SK-N-SH (cell line): Measurements from ENCODE around the gene KCNJ10. TPM values are rescaled to one million over a fixed set of nuclear protein-coding genes. Genes with fewer than 3 reads are reported as not detected.

Source experiments
- CTCF ChIA-PET: fragments of 300-600, 350-600 bp; formaldehyde crosslinking; extraction: SDS; loops from one replicate; lab custom pipeline; 2021; lab: Yijun Ruan, JAX
- POLR2A ChIA-PET: fragments of 350-600 bp; sonication (Branson Sonifier 250); formaldehyde crosslinking; extraction: SDS; loops from one replicate; lab custom pipeline; 2020; ENCODE audit warnings: antibody characterized with exemption, inconsistent platforms; lab: Yijun Ruan, JAX
- DNase-seq: peaks from one replicate; pipeline ENCODE4 v3.0.0; 2012
- H2AFZ ChIP-seq: fragments of 200-600 bp; sonication (generic); 2 replicates; pipeline ENCODE4 v1.8.1; 2016; ENCODE audit warnings: antibody characterized with exemption, mild to moderate bottlenecking, low read depth
- H3F3A ChIP-seq: fragments of 200-600 bp; sonication (generic); replicated peaks from 2 replicates; pipeline ENCODE3; 2016; ENCODE audit warnings: antibody characterized with exemption, mild to moderate bottlenecking; ENCODE audit not compliant: insufficient read depth
- H3K27ac ChIP-seq, 2 experiments: fragments of 200-500 bp in 1 of 2; fragments of 200-600 bp in 1 of 2; sonication (Bioruptor generic) in 1 of 2; sonication (generic), shearing (Covaris generic) in 1 of 2; 2 replicates each; pipeline versions ENCODE4 v1.5.1 to v1.6.1; 2014 to 2016; ENCODE audit warnings: low read depth in 2 of 2, inconsistent platforms in 1 of 2, low read length in 1 of 2, mild to moderate bottlenecking in 1 of 2, mixed read lengths in 1 of 2
- H3K27me3 ChIP-seq: fragments of 200-600 bp; sonication (generic), shearing (Covaris generic); 2 replicates; pipeline ENCODE4 v1.6.1; 2016; ENCODE audit warnings: mixed run types; ENCODE audit not compliant: insufficient read depth
- H3K36me3 ChIP-seq, 2 experiments: fragments of 200-500 bp in 1 of 2; fragments of 200-600 bp in 1 of 2; sonication (Bioruptor generic) in 1 of 2; sonication (generic) in 1 of 2; replicated peaks in 1 of 2; 2 replicates each; pipeline versions ENCODE3 to v1.5.1; 2014 to 2016; ENCODE audit warnings: low read length in 1 of 2, mild to moderate bottlenecking in 1 of 2; ENCODE audit not compliant: insufficient read depth in 2 of 2, control insufficient read depth in 1 of 2
- H3K4me1 ChIP-seq, 2 experiments: fragments of 200-500 bp in 1 of 2; fragments of 200-600 bp in 1 of 2; sonication (Bioruptor generic) in 1 of 2; sonication (generic), shearing (Covaris generic) in 1 of 2; 2 replicates each; pipeline versions ENCODE4 v1.5.1 to v1.6.1; 2014 to 2016; ENCODE audit warnings: low read depth in 1 of 2, low read length in 1 of 2, mixed run types in 1 of 2; ENCODE audit not compliant: insufficient read depth in 2 of 2, control insufficient read depth in 1 of 2
- H3K4me2 ChIP-seq: fragments of 200-600 bp; sonication (generic), shearing (Covaris generic); 2 replicates; pipeline ENCODE4 v1.6.1; 2017; ENCODE audit warnings: mixed run types
- H3K4me3 ChIP-seq, 2 experiments: fragments of 200-500 bp in 1 of 2; fragments of 200-600 bp in 1 of 2; sonication (Bioruptor generic) in 1 of 2; sonication (generic), shearing (Covaris generic) in 1 of 2; 2 replicates each; pipeline versions ENCODE4 v1.5.1 to v1.8.1; 2014 to 2016; ENCODE audit warnings: low read depth in 2 of 2, inconsistent platforms in 1 of 2, low read length in 1 of 2, mild to moderate bottlenecking in 1 of 2, mixed read lengths in 1 of 2, moderate library complexity in 1 of 2
- H3K79me2 ChIP-seq: fragments of 200-600 bp; sonication (generic); 2 replicates; pipeline ENCODE4 v1.8.1; 2017; ENCODE audit warnings: mild to moderate bottlenecking; ENCODE audit not compliant: insufficient read depth
- H3K9ac ChIP-seq: fragments of 200-600 bp; sonication (generic); 2 replicates; pipeline ENCODE4 v1.6.1; 2017; ENCODE audit warnings: mixed run types
- H3K9me2 ChIP-seq: fragments of 200-600 bp; sonication (generic); 2 replicates; pipeline ENCODE4 v1.6.1; 2017; ENCODE audit warnings: mixed run types
- H3K9me3 ChIP-seq: fragments of 200-600 bp; sonication (generic); 2 replicates; pipeline ENCODE4 v1.6.1; 2017; ENCODE audit warnings: mixed run types, mild to moderate bottlenecking, moderate library complexity
- H4K20me1 ChIP-seq: fragments of 200-600 bp; sonication (generic); 2 replicates; pipeline ENCODE4 v1.6.1; 2017; ENCODE audit warnings: mild to moderate bottlenecking, mixed run types; ENCODE audit not compliant: insufficient read depth
- ELF1 ChIP-seq: IDR thresholded peaks from 2 replicates; pipeline ENCODE4 v1.4.0; 2012
- FOSL2 ChIP-seq: IDR thresholded peaks from 2 replicates; pipeline ENCODE4 v1.4.0; 2012; ENCODE audit warnings: low read depth, mild to moderate bottlenecking, moderate library complexity, borderline replicate concordance
- GABPA ChIP-seq: IDR thresholded peaks from 2 replicates; pipeline ENCODE4 v1.4.0; 2012; ENCODE audit warnings: low read depth, mild to moderate bottlenecking
- JUND ChIP-seq: IDR thresholded peaks from 2 replicates; pipeline ENCODE4 v1.4.0; 2012
- MXI1 ChIP-seq: IDR thresholded peaks from 2 replicates; pipeline ENCODE4 v1.6.1; 2012; ENCODE audit warnings: mild to moderate bottlenecking, low read depth, low read length, improper control_type of control experiment
- POLR2AphosphoS5 ChIP-seq: IDR thresholded peaks from 2 replicates; pipeline ENCODE4 v1.6.1; 2012; ENCODE audit warnings: low read depth, low read length
- RAD21 ChIP-seq: IDR thresholded peaks from 2 replicates; pipeline ENCODE4 v1.6.1; 2012; ENCODE audit warnings: mild to moderate bottlenecking, low read length
- RFX5 ChIP-seq: IDR thresholded peaks from 2 replicates; pipeline ENCODE4 v1.6.1; 2012; ENCODE audit warnings: mild to moderate bottlenecking, improper control_type of control experiment, low read length
- RXRA ChIP-seq: IDR thresholded peaks from 2 replicates; pipeline ENCODE4 v1.4.0; 2012; ENCODE audit warnings: low read depth, mild to moderate bottlenecking, borderline replicate concordance
- SMC3 ChIP-seq: IDR thresholded peaks from 2 replicates; pipeline ENCODE4 v1.6.1; 2012; ENCODE audit warnings: low read depth, low read length, improper control_type of control experiment
- TCF12 ChIP-seq: IDR thresholded peaks from 2 replicates; pipeline ENCODE4 v1.4.0; 2012
- TEAD4 ChIP-seq: IDR thresholded peaks from 2 replicates; pipeline ENCODE4 v1.4.0; 2012; ENCODE audit warnings: mild to moderate bottlenecking, borderline replicate concordance; ENCODE audit not compliant: insufficient read depth
- YY1 ChIP-seq: IDR thresholded peaks from 2 replicates; pipeline ENCODE4 v1.4.0; 2012; ENCODE audit warnings: low read depth, mild to moderate bottlenecking
- WGBS: methylation state at CpG from one replicate; pipeline ENCODE4 v1.1.6; 2017; ENCODE audit warnings: low lambda C conversion rate; 5-methylcytosine and 5-hydroxymethylcytosine counted together
- polyA plus RNA-seq, 3 experiments: library from polyadenylated mRNA; depleted of rRNA; stranded (reverse); fragments of >200 nt; gene quantifications; 2 replicates each; pipeline ENCODE4 v1.2.3, GENCODE V29; 2012
- TF ChIP-seq, protein P1 (sequence below): IDR thresholded peaks from 2 replicates; pipeline ENCODE4 v1.4.0; 2012; ENCODE audit warnings: low read depth
- TF ChIP-seq, protein P2 (sequence below): fragments of 150-350 bp; IDR thresholded peaks from 2 replicates; pipeline ENCODE4 v1.6.1; 2017; ENCODE audit warnings: antibody characterized with exemption, low read length, low read depth, borderline replicate concordance
- TF ChIP-seq, protein P3 (sequence below): fragments of 150-350 bp; IDR thresholded peaks from 2 replicates; pipeline ENCODE4 v1.6.1; 2016; ENCODE audit warnings: mild to moderate bottlenecking, low read depth, low read length
- TF ChIP-seq, protein P4 (sequence below): IDR thresholded peaks from 2 replicates; pipeline ENCODE4 v1.4.0; 2012; ENCODE audit warnings: low read depth, borderline replicate concordance
- TF ChIP-seq, protein P5 (sequence below): fragments of 200-600 bp; sonication (generic); IDR thresholded peaks from 2 replicates; pipeline ENCODE4 v1.6.1; 2017; ENCODE audit warnings: antibody characterized with exemption, mild to moderate bottlenecking, moderate library complexity
- TF ChIP-seq, protein P6 (sequence below): IDR thresholded peaks from 2 replicates; pipeline ENCODE4 v1.6.1; 2012; ENCODE audit warnings: mild to moderate bottlenecking, low read depth, low read length, moderate library complexity

Gene KCNJ10
- polyA plus RNA-seq, 1 of the 3 experiments (the other 2 are of a cell fraction), result not detected

- Histone ChIP-seq H3F3A (no peaks in the 10 kb centered on the region), H3K4me2 (no peak overlapping the region), H3K4me1 (peaks cover 0 to 11% of the 10 kb centered on the region in 2 experiments; a peak in 2 of 4 replicates), H3K9me2 (no peaks in the 10 kb centered on the region), H3K27ac (no peak overlapping the region), H4K20me1 (no peaks in the 10 kb centered on the region), H3K36me3 (no peaks in the 10 kb centered on the region), H3K4me3 (no peak overlapping the region), H3K9ac (no peak overlapping the region), H2AFZ (no peak overlapping the region; the same call in 1 of the 2 replicates), H3K27me3 (peaks cover 38% of the 10 kb centered on the region; the same call in 1 of the 2 replicates), H3K79me2 (no peaks in the 10 kb centered on the region), H3K9me3 (no peaks in the 10 kb centered on the region)
- CTCF ChIA-PET, result interaction anchor here (0.6 to 7.8 kb wide), 26 partner anchors 8 to 244 kb away, joined by 3 to 163 read pairs (median 10); partner anchors contain the start of genes DCAF8, IGSF8, KCNJ10 and KCNJ9
- POLR2A ChIA-PET, result interaction anchor here (1.0 kb wide), 2 partner anchors 16 to 34 kb away, joined by 3 to 4 read pairs; partner anchors contain the start of genes KCNJ9 and PIGM
- TF ChIP-seq MXI1 (no peak), YY1 (no peak), RFX5 (no peak), FOSL2 (no peak), SMC3 (no peak), TCF12 (no peak), POLR2AphosphoS5 (no peak), GABPA (no peak), RAD21 (no peak), ELF1 (no peak), JUND (no peak), TEAD4 (no peak), RXRA (no peak)
- TF ChIP-seq, protein P1, sequence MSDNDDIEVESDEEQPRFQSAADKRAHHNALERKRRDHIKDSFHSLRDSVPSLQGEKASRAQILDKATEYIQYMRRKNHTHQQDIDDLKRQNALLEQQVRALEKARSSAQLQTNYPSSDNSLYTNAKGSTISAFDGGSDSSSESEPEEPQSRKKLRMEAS, result no peak
- TF ChIP-seq, protein P2, sequence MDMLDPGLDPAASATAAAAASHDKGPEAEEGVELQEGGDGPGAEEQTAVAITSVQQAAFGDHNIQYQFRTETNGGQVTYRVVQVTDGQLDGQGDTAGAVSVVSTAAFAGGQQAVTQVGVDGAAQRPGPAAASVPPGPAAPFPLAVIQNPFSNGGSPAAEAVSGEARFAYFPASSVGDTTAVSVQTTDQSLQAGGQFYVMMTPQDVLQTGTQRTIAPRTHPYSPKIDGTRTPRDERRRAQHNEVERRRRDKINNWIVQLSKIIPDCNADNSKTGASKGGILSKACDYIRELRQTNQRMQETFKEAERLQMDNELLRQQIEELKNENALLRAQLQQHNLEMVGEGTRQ, result no peak
- TF ChIP-seq, protein P3, sequence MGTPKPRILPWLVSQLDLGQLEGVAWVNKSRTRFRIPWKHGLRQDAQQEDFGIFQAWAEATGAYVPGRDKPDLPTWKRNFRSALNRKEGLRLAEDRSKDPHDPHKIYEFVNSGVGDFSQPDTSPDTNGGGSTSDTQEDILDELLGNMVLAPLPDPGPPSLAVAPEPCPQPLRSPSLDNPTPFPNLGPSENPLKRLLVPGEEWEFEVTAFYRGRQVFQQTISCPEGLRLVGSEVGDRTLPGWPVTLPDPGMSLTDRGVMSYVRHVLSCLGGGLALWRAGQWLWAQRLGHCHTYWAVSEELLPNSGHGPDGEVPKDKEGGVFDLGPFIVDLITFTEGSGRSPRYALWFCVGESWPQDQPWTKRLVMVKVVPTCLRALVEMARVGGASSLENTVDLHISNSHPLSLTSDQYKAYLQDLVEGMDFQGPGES, result no peak
- TF ChIP-seq, protein P4, sequence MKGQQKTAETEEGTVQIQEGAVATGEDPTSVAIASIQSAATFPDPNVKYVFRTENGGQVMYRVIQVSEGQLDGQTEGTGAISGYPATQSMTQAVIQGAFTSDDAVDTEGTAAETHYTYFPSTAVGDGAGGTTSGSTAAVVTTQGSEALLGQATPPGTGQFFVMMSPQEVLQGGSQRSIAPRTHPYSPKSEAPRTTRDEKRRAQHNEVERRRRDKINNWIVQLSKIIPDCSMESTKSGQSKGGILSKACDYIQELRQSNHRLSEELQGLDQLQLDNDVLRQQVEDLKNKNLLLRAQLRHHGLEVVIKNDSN, result no peak
- TF ChIP-seq, protein P5, sequence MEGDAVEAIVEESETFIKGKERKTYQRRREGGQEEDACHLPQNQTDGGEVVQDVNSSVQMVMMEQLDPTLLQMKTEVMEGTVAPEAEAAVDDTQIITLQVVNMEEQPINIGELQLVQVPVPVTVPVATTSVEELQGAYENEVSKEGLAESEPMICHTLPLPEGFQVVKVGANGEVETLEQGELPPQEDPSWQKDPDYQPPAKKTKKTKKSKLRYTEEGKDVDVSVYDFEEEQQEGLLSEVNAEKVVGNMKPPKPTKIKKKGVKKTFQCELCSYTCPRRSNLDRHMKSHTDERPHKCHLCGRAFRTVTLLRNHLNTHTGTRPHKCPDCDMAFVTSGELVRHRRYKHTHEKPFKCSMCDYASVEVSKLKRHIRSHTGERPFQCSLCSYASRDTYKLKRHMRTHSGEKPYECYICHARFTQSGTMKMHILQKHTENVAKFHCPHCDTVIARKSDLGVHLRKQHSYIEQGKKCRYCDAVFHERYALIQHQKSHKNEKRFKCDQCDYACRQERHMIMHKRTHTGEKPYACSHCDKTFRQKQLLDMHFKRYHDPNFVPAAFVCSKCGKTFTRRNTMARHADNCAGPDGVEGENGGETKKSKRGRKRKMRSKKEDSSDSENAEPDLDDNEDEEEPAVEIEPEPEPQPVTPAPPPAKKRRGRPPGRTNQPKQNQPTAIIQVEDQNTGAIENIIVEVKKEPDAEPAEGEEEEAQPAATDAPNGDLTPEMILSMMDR, result no peak
- TF ChIP-seq, protein P6, sequence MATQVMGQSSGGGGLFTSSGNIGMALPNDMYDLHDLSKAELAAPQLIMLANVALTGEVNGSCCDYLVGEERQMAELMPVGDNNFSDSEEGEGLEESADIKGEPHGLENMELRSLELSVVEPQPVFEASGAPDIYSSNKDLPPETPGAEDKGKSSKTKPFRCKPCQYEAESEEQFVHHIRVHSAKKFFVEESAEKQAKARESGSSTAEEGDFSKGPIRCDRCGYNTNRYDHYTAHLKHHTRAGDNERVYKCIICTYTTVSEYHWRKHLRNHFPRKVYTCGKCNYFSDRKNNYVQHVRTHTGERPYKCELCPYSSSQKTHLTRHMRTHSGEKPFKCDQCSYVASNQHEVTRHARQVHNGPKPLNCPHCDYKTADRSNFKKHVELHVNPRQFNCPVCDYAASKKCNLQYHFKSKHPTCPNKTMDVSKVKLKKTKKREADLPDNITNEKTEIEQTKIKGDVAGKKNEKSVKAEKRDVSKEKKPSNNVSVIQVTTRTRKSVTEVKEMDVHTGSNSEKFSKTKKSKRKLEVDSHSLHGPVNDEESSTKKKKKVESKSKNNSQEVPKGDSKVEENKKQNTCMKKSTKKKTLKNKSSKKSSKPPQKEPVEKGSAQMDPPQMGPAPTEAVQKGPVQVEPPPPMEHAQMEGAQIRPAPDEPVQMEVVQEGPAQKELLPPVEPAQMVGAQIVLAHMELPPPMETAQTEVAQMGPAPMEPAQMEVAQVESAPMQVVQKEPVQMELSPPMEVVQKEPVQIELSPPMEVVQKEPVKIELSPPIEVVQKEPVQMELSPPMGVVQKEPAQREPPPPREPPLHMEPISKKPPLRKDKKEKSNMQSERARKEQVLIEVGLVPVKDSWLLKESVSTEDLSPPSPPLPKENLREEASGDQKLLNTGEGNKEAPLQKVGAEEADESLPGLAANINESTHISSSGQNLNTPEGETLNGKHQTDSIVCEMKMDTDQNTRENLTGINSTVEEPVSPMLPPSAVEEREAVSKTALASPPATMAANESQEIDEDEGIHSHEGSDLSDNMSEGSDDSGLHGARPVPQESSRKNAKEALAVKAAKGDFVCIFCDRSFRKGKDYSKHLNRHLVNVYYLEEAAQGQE, result no peak
- WGBS, result 56% methylated on average over 9 of the region's 9 CpGs
- no peak for DNase-seq
Measured at GRCh38 chr1:160047111-160047991, 22.6 kb downstream of the KCNJ10 start.
